ENCODE results near the gene AFAP1L2. TPM values are rescaled to one million over a fixed set of nuclear protein-coding genes. Genes with fewer than 3 reads are reported as not detected.

AFAP1L2 gene
- total and polyA plus RNA-seq, 9 of the 15 experiments (the other 6 are each of a cell fraction or from before 2014, with no cell fraction given) = 0.07 TPM; not detected in 8

DNA sequence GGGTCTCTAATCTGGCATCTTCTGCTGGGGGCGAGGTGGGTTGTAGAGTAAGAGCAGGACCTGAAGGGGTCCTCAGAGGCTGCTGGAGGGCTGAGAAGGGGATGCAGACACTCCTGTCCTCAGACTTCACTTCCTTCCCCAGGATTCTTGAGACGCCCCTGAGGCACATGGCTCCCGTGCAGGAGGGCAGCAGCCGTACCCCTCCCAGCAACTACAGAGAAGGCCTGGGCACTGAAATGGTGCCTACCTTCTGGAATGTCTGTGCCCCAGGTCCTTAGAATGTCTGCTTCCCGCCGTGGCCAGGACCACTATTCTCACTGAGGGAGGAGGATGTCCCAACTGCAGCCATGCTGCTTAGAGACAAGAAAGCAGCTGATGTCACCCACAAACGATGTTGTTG is 113.2 kb downstream of the AFAP1L2 start:
- no TSS peak for BruUV-seq (replicated peaks)
- DNase-seq (ENCODE audit: extremely low read depth in 1 of 4, low spot score in 3 of 4) (no peak), ATAC-seq (no peak), FAIRE-seq (no peak)
- no peak overlapping the region for H3K4me3 ChIP-seq
- no peak overlapping the region for H3K27ac ChIP-seq (ENCODE audit: extremely low read depth, low read depth, low read length)
- TF ChIP-seq ELF4 (CRISPR knock-in tag; IDR thresholded peaks at IDR 0.05) (no peak), ZNF324 (CRISPR knock-in tag; IDR thresholded peaks at IDR 0.05) (no peak), CREM (IDR thresholded peaks at IDR 0.05; ENCODE audit: low read depth) (no peak), ZC3H4 (CRISPR knock-in tag; IDR thresholded peaks at IDR 0.05; ENCODE audit: borderline replicate concordance) (no peak)
- ChIA-PET CTCF (ENCODE audit: low intra/inter-chr PET ratio) (no interaction called here), POLR2A (no interaction called here)
- no peak overlapping the region for H3K4me2 ChIP-seq (ENCODE audit: insufficient read depth, low read length)
- peaks cover 0 to 27% of the 10 kb centered on the region in 2 experiments; a peak in 3 of 5 replicates for H3K27me3 ChIP-seq (ENCODE audit: control insufficient read depth in 2 of 2, insufficient read depth in 2 of 2, low read length in 2 of 2)
- H3K79me2 ChIP-seq (ENCODE audit: control insufficient read depth, insufficient read depth, low read length) = no peaks in the 10 kb centered on the region
- H3K9me1 ChIP-seq (ENCODE audit: control insufficient read depth, insufficient read depth, low read length) = no peaks in the 10 kb centered on the region
- H3K36me3 ChIP-seq (ENCODE audit: control insufficient read depth, insufficient read depth, low read length) = no peaks in the 10 kb centered on the region
- no peaks in the 10 kb centered on the region for H3K9me3 ChIP-seq (replicated peaks; ENCODE audit: control insufficient read depth, insufficient read depth, low read depth, low read length)
- H2AFZ ChIP-seq (ENCODE audit: low read depth, low read length) = no peak overlapping the region
- in situ Hi-C loops (cut with MboI) = no loop called here
- H3K9ac ChIP-seq (ENCODE audit: insufficient read depth in 1 of 2, low read depth in 2 of 2, low read length in 2 of 2) = no peak overlapping the region
- intact Hi-C loops (cut with micrococcal nuclease) = no loop called here
- H4K20me1 ChIP-seq (replicated peaks; ENCODE audit: control insufficient read depth, insufficient read depth, low read length) = no peaks in the 10 kb centered on the region
- peaks cover 0 to 2% of the 10 kb centered on the region in 2 experiments; a peak in 1 of 5 replicates for H3K4me1 ChIP-seq (replicated peaks in 1 of 2; ENCODE audit: control insufficient read depth in 2 of 2, insufficient read depth in 2 of 2, low read length in 2 of 2)
- 0% methylated on average over 3 of the region's 7 CpGs for WGBS (ENCODE audit: insufficient coverage, low coverage, missing lambda C conversion rate)

DNA sequence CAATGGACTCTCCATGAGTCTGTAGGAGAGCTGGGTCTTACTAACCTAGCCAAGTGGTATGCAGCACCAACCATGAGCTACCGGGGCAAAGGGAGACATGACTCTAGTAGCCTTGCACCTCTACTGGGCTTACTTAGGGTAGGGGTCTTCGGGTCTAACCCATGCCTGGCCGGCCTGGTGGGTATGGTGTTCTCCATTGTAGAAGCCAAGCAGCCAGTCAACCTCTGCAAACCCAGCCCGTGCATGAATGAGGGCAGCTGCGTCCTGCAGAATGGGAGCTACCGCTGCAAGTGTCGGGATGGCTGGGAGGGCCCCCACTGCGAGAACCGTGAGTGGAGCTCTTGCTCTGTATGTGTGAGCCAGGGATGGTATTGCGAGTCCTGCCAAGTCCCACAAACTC is 114.3 kb downstream of the AFAP1L2 start:
- intact Hi-C loops (cut with micrococcal nuclease) (no loop called here), in situ Hi-C loops (cut with MboI) (no loop called here)
- Histone ChIP-seq H4K20me1 (replicated peaks; ENCODE audit: control insufficient read depth, insufficient read depth, low read length) (no peaks in the 10 kb centered on the region), H3K4me1 (replicated peaks in 1 of 2; ENCODE audit: control insufficient read depth in 2 of 2, insufficient read depth in 2 of 2, low read length in 2 of 2) (peaks cover 0 to 6% of the 10 kb centered on the region in 2 experiments; a peak in 2 of 5 replicates), H3K4me2 (ENCODE audit: insufficient read depth, low read length) (no peak overlapping the region), H3K27ac (ENCODE audit: extremely low read depth, low read depth, low read length) (no peak overlapping the region), H3K9me1 (ENCODE audit: control insufficient read depth, insufficient read depth, low read length) (no peaks in the 10 kb centered on the region), H3K9me3 (replicated peaks; ENCODE audit: control insufficient read depth, insufficient read depth, low read depth, low read length) (no peaks in the 10 kb centered on the region), H3K79me2 (ENCODE audit: control insufficient read depth, insufficient read depth, low read length) (no peaks in the 10 kb centered on the region), H3K27me3 (ENCODE audit: control insufficient read depth in 2 of 2, insufficient read depth in 2 of 2, low read length in 2 of 2) (peaks cover 0 to 34% of the 10 kb centered on the region in 2 experiments; a peak in 3 of 5 replicates), H3K4me3 (no peak overlapping the region), H3K36me3 (ENCODE audit: control insufficient read depth, insufficient read depth, low read length) (no peaks in the 10 kb centered on the region), H2AFZ (ENCODE audit: low read depth, low read length) (no peak overlapping the region), H3K9ac (ENCODE audit: insufficient read depth in 1 of 2, low read depth in 2 of 2, low read length in 2 of 2) (no peak overlapping the region)
- BruUV-seq (replicated peaks) = no TSS peak
- CTCF ChIA-PET (ENCODE audit: low intra/inter-chr PET ratio) = interaction anchor here (0.6 kb wide), 1 partner anchor 256 kb away, joined by 3 read pairs; no protein-coding TSS in a partner anchor
- 0% methylated on average over 9 of the region's 10 CpGs for WGBS (ENCODE audit: insufficient coverage, low coverage, missing lambda C conversion rate)
- no peak for ATAC-seq
- POLR2A ChIA-PET = no interaction called here
- FAIRE-seq = no peak
- DNase-seq (ENCODE audit: extremely low read depth in 1 of 4, low spot score in 3 of 4) = no peak
- no peak for TF ChIP-seq KLF10 (CRISPR knock-in tag; IDR thresholded peaks at IDR 0.05)
- TF ChIP-seq, protein P1, sequence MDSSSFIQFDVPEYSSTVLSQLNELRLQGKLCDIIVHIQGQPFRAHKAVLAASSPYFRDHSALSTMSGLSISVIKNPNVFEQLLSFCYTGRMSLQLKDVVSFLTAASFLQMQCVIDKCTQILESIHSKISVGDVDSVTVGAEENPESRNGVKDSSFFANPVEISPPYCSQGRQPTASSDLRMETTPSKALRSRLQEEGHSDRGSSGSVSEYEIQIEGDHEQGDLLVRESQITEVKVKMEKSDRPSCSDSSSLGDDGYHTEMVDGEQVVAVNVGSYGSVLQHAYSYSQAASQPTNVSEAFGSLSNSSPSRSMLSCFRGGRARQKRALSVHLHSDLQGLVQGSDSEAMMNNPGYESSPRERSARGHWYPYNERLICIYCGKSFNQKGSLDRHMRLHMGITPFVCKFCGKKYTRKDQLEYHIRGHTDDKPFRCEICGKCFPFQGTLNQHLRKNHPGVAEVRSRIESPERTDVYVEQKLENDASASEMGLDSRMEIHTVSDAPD (CRISPR knock-in tag; IDR thresholded peaks at IDR 0.05) = no peak
- no peak for TF ChIP-seq ZNF212 (CRISPR knock-in tag; IDR thresholded peaks at IDR 0.05)
- TF ChIP-seq TEAD1 (CRISPR knock-in tag; IDR thresholded peaks at IDR 0.05) = no peak
- no peak for TF ChIP-seq CEBPB (tag; IDR thresholded peaks at IDR 0.05)
- no peak for TF ChIP-seq FOXP1 (CRISPR knock-in tag; IDR thresholded peaks at IDR 0.05)
- no peak for TF ChIP-seq FOXM1 (IDR thresholded peaks at IDR 0.05; ENCODE audit: low read depth)
- TF ChIP-seq FOXM1 (CRISPR knock-in tag; IDR thresholded peaks at IDR 0.05; ENCODE audit: low read depth) = no peak
- TF ChIP-seq ZBTB17 (CRISPR knock-in tag; IDR thresholded peaks at IDR 0.05) = no peak
- TF ChIP-seq ZNF23 (CRISPR knock-in tag; IDR thresholded peaks at IDR 0.05) = no peak

All from K562 (cell line).